ENCODE results near the gene P3H2.

The P3H2 gene

DNA sequence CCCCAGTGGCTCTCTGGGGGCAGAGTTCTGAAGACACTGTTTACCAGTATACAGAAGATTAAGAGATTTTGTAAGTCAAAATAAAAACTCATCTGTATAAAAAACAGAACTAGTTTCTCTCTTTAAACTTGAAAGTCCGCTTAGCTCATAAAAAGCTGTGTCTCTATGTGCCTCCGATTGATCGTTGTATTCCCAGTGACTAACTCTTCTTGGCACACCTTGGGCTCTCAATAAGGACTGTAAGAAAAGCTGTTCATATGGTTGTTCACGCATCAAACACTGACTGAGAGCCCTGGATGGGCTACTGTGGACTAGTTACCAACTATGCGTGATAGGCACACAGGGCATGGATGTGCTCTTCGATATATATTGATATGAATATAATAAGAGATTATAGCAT lies 107.9 kb downstream of the P3H2 start:
- no peak for DNase-seq

DNA sequence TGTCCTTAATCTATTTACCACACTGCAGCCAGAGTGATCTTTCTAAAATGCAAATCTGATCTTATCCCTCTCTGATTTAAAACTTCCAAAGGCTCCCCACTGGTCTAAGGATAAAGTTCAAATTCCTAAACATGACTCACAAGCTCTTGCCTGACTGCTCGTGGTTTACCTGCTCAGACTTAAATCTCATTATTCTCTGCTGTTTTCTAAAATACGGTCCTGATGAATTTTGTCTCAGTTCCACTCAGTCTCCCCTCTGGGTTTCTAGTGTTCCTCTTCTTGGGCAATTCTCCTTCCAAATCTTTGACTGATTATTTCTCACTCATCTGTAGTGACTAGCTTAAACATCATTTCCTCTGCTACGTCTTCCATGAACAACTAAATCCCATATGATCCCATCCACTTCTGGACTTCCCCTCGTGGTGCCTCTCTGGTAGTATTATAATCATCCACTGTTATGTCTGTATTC lies 108.3 kb downstream of the P3H2 start:
- no peak for DNase-seq

DNA sequence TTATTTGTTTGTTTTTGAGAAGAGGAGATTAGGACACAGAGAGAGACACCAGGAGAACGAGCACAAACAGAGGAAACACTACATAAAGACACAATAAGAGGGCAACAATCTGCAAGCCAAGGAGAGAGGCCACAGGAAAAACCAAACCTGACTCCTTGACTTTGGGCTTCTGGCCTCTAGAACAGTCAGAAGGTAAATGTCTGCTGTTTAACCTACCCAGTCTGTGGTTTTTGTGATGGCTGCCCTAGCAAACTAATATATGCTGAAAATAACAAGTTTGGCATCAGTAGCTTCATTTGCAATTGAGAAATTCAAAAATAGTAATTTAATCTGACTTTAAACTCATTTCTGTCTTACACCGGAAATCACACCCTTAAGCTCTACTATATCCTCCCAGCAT lies 110.2 kb downstream of the P3H2 start:
- no peak for DNase-seq

DNA sequence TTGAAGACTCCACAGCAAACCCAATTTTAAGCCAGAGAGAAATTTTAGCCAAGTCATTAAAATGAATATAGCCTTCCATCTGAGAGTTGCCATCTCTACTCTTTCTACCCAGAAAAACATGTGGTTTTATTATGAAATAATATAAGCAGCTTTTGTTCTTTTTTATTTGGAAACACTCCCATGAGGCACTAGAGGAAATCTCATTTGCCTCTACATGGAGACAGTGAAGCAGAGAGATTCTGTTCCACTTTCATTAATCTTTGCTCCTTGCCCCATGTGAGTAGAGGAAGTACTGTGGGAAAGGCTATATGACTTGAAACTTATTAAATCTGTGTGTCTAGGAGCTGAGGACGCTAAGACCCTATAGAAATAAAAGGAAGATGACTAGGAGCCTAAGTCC lies 111.1 kb downstream of the P3H2 start:
- DNase-seq = no peak

DNA sequence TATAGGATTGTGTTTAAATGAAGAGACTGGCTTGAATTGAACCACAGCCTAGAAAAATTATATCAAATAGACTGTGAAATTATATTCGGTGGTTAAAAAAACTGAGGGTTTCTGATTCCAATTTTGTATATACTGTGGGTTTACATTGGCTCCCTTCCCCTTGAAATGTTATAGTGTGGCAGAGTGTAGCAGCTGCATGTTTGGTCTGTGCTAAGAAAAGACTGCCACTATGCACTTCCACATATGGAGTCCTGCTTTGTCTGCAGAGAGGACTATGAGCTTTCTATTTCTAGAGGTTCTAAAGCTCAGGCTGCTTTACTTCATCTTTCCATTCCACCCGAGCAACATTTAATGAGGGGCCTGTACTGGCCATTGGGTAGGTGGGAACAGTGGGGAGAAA lies 112.3 kb downstream of the P3H2 start:
- no peak for DNase-seq

DNA sequence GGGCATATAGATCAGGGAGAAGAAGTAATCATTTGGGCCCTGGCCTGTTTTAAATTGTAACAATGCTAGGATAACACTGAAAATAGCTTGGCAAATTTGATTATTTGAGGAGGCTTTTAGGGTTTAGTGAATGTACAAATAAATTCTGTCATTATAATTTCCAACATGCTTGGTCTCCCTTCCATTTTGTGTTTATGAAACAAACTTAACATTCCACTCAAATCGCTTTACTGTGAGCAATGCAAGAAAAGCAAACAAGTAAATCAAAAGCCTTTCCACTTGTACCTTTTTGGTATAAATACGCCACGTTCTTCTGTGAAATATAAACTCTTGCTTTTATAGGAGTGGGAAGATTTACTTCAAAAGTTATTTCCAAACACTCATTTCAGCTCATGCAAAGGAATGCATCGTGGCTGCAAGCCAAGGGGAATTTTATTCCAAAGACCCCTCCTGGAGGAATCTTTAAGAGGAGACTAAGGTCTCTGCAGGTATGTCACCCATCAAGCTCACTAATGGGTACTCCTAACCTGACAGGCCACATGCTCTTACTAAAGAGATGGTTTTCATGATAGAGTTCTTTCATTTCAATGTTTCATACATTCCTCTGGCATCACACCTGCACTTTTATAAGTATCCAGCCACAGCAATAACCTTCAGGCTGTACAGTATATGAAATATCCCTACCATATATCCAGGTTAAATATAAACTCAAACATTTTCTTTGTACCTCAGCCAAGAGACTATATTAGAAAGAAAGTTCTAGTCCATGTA lies 115.2 kb downstream of the P3H2 start:
- no peak for DNase-seq

DNA sequence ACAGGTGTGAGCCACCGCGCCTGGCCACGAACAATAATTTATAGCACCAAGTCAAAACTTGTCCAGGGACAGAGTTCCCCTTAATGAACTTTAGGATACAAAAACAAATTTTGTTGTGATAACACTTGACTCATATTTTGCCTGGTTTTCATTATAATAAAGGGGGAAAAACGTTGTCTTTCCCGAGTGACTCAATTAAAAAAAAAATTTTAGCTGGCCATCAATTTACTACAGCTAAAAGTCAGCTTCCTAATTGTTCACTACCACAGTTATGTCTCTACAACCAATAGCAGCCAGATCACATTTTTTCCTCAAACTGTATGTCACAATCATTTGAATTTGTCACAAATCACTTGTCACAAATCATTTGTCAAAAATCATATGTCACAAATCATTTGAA lies 116.0 kb downstream of the P3H2 start:
- no peak for DNase-seq

DNA sequence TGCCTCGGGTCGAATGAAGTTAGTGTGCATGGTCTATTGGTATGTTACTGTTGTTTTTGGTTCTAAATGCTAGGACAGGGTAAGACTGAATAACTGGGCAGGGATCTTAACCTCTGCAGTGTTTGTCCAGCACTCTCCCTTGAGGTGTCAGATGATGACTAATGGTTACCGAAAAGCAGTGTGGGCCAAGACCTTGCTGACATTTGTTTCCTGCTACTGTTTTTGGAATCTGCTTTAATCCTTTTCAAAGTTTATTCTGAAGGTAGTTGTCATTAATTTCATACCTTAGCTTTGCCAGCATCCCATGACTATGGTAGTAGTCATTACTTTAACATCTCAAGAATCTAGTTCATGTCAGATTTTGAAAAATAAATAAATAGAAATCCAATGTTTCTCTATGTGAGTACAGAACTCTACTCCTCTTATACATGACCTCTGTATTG lies 117.0 kb downstream of the P3H2 start:
- DNase-seq = no peak

DNA sequence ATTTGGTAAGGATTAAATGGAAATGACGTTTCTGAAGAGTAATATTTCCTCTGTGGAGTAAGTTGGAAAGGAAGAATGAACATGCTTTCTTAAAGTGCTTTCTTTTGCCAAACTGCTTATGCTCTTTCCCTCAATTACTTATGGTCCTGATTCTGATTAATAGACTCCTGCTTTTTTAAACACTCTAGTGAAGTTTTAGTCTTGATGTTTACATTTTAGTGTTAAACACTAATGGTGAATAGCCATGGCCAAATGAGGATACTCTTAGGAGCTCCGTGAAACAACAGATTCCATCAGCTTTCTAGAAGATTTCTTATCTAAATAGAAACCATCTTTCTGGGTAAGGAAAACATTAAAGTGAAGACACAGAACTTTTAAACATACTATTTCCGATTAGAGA lies 117.6 kb downstream of the P3H2 start:
- no peak for DNase-seq

DNA sequence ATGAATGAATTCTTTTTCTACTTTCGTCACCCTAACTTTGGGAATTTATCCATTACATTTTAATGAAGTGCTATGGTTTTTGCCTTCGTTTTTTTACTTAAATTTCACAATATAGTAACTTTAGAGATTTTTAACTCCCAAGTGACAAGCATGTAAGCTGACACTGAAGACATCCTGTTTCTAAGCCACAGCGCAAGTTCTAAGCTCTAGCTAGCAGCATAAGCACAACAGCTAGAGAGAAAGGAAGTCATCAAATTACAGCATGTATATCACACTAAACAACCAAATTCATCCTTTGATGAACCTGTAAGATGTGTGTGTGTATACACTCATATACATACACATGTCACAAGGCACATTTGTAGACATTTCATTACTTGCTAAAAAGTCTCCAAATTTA lies 119.3 kb downstream of the P3H2 start:
- DNase-seq = no peak

DNA sequence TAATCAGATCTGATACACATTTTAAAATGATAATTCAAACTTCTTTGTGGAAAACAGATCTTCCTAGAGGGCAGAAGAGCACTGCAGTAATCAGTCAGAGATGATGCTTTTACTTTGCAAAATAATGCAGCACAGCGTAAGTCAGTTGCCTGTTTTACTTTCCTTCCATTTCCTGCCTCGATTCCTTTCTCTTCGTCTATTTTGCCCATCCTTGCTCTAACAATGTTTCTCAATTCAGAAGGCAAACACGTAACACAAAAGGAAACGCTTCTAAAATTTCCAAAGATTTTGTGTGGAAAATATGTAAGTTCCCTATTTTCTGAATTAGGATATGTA lies 119.9 kb downstream of the P3H2 start:
- DNase-seq = no peak

DNA sequence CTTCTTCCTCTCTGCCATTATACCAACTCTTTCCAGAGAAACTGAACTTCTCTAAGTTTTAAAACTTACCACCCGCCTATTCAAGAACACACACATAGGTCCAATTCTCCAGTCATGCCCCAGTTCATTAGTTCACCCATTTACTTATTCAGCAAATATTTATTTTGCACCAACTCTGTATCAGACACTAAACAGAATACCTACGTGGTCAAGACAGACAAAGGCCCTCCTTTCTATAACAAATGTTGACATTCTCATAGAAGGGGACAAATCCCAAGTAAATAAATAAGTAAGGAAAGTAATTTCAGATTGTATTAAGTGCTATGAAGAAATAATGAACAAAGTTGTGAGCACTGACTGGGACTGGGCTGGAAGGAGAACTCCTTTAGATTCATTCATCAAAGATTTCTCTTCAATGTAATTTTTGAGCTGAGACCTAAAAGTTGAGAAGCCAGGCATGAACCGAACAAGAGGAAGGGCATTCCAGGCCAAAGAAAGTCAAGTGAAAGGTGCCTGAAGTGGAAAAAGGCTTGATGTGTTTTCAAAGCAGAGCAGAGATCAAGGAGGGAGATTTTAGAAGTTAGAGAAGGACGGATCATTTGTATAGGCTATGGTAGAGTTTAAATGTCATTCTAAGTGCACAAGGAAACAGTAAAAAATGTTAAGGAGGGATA lies 120.4 kb downstream of the P3H2 start:
- DNase-seq = no peak

DNA sequence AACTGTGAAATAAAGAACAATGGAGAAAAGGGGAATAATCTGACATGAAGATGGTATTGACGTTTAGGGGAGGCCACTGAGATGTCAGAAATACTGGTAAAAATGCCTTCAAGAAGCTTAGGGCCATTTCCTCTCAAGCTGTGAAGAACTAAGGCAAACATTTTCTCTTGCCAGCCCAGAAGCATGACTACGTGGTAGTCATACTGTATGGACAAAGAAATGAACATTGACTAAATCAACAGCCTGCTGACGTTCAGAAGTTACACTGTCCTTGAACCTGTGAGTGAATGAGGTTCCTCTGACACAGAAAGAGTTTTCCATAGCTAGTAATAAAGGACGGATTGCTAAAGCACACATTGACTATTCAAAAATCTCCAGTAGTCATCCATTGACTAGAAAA lies 121.0 kb downstream of the P3H2 start:
- no peak for DNase-seq

DNA sequence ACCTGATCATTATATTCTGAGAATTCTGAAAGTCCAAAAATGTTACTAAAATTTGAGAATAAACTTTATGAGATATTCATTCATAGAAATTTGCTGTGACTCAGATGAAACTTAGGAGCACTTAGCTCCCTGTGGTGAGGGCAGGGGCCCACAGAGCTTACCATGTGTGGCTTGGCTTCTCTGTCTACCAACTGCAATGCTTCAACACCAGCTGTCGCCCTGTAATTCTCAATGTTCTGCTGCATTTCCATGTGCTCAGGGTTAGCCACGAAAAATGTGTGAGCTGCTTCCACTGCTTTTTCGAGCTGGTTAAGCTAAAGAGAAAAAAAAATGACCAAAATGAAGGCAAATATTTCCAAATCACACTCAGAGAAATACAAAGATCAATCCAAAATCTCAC lies 125.6 kb downstream of the P3H2 start:
- DNase-seq = no peak

DNA sequence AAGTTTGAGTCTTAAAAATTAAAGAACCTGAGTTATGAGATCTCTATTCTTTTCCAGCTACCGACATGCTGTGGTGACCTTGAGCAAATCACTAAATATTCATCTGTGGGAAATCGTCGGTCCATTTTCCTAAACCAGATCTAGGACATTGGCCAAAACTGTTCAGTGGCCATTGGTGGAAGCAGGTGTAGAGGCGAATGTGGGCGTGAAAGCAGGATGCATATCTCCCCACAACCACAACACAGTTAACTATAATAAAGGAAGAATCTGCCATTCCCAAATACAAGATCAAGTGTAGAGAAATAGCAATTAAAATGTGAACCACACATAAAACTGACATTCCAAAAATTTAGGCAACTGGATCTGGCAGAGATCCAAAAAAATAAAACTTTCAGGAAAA lies 129.9 kb downstream of the P3H2 start:
- no peak for DNase-seq

DNA sequence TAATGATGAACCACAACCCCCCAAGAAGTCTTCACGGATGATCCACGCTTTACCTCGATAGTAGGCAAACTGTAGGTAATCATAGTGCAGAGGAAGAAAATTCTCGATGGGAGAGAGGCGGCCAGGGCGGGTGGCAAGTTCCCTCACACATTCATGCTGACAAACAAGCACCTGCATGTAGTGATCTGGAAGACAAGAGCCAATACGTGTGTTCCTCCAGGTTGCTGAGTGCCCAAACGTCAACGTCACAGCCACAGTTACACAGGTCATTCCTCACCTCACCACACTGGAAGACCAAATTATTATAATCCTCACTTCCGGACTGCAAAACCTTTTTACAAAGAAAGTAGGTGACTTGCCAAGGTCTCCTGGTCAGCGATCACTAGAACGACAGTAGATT lies 131.8 kb downstream of the P3H2 start:
- no peak for DNase-seq

DNA sequence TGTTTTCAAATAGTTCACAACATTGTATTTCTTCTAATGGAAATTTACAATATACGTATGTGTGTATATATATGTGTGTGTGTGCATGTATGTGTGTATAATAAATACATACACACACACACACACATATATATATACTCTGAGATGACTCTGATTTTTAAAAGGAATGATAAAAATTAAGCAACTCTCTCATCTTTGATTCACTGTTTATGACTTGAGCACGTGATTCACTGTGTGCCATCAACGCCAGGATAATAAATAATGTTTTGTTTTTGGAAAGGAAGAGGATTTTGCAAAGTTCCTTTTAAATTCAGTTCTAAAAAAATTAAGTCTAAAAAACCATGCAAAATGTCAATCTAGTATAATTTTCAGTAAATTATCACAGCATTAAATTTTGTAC lies 132.4 kb downstream of the P3H2 start:
- no peak for DNase-seq

DNA sequence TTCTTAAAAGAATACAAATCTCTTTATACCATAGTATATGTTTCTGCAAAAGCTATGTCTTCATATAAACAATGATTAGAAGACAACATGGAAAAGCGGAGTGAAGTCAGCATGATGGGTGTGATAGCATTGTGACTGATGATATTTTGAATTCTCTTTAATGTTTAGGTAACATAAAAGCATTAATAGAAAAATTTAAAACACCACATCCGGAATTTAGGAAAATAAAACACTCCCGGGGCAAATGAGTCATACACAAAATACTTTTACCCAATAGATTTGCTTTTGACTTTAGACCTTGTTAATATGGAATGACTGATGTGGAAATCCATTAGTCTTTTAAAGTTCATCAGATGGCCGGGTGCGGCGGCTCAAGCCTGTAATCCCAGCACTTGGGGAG lies 134.7 kb downstream of the P3H2 start:
- DNase-seq = no peak

DNA sequence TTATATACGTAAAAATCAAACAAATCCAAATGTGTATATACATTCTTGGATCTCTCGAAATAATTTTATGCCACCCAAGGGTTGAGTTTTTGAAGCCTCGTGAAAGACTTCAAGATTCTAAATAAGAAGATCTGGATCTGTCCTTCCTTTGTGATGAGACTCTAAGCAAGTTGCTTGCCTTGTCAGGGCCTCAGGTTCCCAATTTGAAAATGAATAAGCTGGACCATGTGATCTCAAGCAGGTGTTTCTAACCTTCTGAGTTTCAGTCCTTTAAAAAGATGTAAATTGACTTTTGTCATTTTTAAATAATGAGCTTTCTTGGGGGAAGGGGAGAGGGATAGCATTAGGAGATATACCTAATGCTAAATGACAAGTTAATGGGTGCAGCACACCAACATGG lies 137.1 kb downstream of the P3H2 start:
- DNase-seq = no peak

DNA sequence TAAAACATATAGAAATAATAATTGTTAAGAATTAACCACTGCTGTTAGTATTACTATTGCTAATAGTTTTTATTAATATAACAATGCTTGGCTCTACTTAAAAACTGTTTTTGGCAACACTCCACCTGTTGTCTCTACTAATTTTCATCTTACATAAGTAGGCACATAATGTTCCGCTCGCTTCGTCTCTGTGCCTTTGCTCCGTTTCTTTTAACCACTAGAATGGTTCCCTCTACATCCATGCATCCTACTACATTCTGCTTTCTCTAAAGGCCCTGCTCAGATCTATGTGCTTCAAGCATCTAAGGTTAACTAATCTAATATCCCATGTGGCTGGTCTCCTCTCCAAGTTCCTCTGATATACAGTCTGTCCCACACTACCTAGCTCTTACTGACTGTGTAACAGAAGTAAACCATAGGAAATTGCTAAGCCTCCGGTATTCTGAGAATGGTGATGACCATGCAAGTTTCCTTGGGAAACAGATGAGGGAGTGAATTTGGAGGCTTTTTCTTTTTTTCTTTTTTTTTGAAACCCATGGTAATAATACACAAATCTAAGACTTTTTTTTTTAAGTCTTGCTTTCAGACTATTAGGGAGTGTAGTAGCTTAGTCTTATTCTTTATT lies 138.3 kb downstream of the P3H2 start:
- DNase-seq = no peak

DNA sequence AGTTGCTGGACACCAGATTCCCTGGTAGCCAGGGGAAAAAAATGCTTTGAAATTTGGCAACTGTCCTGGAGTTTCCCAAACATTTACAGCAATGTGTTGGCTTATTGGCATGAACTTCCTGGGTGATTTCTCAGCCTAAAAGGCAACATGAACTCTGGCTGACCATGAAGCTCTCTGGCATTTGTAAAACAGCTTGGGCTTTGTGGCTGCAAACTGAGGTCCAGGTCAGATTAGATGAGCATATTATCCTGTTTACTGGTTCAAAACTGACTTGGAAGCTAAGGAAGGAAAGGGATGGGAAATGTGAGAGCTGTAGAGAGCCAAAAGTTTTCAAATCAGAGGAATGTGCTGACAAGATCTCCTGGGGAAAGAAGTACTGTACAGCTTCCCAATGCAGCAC lies 139.0 kb downstream of the P3H2 start:
- no peak for DNase-seq

DNA sequence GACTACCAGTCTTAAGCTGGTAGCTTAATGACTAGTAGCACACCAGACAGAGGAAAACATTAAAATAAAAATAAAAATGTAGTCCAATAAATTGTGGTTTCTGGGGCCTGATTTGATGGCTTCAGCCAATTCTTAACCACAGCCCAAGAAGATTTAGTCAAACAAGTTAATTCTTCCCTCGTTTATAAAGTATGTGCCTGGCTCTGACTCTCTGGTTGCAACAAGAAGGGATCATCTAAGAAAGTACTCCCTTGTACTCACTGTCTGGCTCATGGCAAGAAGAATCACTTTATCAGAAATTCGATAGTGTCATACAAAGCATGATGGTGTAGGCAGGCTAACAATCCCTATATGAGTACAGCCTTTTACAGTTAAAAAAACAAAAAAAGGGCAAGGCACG lies 141.9 kb downstream of the P3H2 start:
- no peak for DNase-seq

DNA sequence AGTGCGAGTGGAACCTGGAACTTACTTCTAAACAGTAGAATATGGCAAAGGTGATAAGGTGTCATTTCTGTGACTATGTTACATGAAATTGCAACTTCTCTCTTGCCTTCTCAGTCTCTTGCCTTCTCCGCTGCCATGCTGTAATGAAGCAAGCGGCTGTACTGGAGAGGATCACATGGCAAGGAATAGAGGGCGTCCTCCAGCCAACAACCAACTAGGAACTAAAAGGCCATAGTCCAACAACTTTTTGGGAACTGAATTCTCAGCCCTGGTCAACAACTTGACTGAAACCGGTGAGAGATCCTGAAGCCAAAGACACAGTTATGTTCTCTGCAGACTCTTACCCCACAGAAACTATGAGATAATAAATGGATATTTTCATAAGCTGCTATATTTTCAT lies 143.5 kb downstream of the P3H2 start:
- no peak for DNase-seq

DNA sequence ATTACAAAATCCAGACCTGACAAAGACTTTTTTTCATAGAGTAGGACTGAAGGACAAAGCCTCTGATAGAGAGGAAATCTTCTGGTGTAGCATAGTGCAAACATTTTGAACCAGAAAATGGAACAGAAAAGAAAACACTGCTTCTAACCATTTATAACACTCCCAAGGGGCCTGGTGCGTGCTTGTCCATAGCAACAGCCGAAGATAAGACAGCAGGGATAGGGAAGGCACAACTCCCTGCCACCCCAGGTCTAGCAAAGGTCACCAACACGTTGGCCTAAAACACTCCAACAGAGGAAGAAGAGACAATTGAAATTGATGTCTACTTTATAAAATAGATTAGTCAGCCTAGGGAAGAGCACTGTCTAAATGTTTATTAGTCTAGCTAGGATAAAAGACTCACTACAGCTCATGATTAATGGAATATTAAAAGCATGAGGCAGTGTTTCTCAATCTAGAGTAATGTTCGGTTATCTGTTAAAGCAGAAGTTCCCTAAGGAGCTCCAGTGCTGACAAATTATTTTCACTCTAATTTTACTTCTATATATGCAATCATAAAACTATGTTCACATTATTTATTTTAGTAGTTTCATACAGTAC lies 145.2 kb downstream of the P3H2 start:
- DNase-seq = no peak
